HG03432 (cell line): Measurements from ENCODE around the gene PRR36.

Experiments
- ATAC-seq: cut with Tn5 transposase; IDR thresholded peaks from one replicate; pipeline ENCODE4 v1.9.1; 2021; ENCODE audit warnings: mild to moderate bottlenecking, moderate library complexity; ENCODE audit not compliant: unreplicated experiment

Gene PRR36

DNA sequence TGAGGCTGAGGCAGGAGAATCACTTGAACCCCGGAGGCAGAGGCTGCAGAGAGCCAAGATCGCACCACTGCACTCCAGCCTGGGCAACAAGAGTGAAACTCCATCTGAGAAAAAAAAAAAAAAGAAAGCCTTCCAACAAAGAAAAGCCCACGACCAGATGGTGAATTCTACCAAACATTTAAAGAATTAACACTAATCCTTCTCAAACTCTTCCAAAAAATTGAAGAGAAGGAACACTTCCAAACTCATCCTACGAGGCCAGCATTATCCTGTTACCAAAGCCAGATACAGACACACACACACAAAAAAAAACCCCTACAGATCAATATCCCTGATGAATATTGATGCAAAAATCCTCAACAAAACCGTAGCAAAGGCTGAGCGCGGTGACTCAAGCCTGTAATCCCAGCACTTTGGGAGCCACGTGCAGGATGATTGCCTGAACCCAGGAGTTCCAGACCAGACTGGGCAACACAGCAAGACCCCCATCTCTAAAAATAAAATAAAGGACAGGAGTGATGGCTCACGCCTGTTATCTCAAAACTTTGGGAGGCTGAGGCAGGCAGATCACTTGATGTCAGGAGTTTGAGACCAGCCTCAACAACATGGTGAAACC lies 50.4 kb downstream of the PRR36 start:
- ATAC-seq = no peak

DNA sequence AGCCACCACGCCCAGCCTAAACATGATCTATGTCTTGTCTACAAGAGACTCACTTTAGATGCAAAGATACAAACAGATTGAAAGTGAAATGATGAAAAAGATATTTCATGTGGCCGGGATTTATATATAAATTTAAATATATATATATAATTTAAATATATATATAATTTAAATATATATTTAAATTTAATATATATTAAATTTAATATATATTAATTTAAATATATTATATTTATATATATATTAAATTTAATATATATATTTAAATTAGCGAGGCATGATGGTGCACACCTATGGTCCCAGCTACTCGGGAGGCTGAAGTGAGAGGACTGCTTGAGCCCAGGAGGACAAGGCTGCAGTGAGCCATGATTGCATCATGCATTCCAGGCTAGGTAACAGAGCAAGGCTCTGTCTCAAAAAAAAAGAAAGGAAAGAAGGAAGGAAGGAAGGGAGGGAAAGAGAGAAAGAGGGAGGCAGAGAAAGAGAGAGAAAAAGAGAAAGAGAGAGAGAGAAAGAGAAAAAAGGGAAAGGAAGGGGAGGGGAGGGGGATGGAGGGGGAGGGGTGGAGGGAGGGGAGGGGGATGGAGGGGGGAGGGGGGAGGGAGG lies 51.2 kb downstream of the PRR36 start:
- no peak for ATAC-seq

DNA sequence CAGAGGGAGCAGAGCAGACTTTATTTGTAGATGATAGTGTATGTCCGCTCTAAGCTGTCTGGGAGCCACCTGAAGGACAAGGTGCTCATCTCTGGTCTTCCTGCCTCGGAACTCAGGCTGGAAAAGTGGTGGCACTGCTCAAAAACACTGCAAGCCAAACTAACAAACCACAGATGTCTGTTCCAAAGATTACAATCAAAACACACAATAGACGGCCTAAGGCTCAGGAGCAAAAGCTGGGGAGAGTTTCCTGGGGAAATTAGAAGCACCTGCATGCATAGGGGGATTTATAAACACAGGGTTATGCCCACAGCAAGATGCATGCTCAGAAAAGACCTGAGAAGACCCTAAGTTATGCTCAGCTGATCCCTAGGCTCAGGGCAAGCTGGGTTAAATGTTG lies 53.6 kb downstream of the PRR36 start:
- ATAC-seq = no peak

DNA sequence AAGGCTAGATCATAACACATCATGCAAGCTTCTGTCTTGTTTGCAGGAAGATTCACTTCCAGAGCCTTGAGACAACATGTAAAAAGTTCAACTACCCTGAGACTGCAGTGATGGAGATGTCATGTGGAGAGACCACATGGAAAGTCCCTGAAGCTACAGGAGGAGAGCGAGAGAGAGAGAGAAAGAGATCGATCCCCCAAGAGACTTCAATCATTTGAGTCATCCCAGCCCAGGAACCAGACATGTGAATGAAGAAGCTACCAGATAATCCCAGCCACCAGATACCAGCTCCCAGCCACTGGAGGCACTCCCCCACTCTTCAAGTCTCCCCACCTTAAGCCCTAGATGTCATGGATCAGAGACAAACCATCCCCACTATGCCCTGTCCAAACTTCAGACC lies 54.9 kb downstream of the PRR36 start:
- ATAC-seq = no peak

DNA sequence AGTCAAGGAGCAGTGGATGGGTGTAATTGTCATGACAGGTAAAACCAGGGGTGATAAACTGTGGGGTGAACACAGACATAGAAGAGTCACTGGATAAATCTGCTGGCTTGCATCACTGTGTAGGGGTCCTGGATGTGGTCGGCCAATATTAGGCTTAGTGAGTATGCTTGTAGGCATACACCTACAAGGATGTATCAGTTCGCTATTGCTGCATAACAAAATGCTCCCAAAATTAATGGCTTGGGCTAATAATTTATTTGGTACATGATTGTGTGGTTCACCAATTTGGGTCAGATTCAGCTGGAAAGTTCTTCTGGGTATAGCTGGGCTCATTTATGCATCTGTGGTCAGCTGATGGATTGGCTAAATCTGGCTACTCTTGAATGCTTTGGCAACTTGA lies 55.4 kb downstream of the PRR36 start:
- ATAC-seq = no peak
